ENCODE measurements around the gene IGLL5.

DNA sequence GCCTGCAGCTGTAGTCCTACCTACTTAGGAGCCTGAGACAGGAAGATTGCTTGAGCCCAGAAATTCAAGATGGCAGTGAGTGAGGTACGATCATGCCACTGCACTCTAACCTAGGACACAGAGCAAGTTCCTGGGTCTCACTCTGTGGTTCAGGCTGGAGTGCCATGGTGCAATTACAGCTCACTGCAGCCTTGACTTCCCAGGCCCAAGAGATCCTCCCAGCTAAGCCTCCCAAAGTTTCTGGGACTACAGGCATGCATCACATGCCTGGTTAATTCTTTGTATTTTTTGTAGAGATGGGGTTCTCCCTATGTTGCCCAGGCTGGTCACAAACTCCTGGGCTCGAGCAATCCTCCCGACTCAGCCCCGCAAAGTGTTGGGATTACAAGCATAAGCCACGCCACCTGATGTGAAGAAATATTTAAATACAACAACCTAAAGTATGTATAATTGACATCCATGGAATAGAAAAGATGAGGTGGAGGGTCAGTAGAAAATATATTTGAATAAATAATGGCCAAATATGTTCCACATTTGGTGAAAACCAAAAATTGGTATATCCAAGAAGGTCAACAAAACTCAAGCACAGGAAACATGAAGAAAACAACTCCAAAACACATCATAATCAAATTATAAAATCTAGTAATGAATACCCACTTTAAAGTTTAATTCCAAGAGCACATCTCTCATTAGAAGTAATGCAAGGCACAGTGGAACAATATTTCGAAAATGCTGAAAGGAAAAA lies 47.9 kb upstream of the IGLL5 start:
- TF ChIP-seq L3MBTL2 (conservative IDR thresholded peaks at IDR 0.05): no peak
- no peak for TF ChIP-seq FOXM1 (IDR thresholded peaks at IDR 0.05; ENCODE audit: borderline replicate concordance)
- no peak for TF ChIP-seq FOXA1 (IDR thresholded peaks at IDR 0.05)
- TF ChIP-seq SP1 (IDR thresholded peaks at IDR 0.05): no peak
- TF ChIP-seq ELF4 (IDR thresholded peaks at IDR 0.05): no peak
- TF ChIP-seq BHLHE40 (IDR thresholded peaks at IDR 0.05; ENCODE audit: borderline replicate concordance): no peak
- TF ChIP-seq SUZ12 (IDR thresholded peaks at IDR 0.05): no peak
- no peak for TF ChIP-seq NFRKB (IDR thresholded peaks at IDR 0.05)

All from HEK293T (cell line).